HG03442 (cell line): ENCODE data around the gene AP1M1.

Source experiments
- ATAC-seq: cut with Tn5 transposase; IDR thresholded peaks from one replicate; pipeline ENCODE4 v1.9.1; 2021; ENCODE audit warnings: mild to moderate bottlenecking, moderate library complexity; ENCODE audit not compliant: unreplicated experiment

AP1M1 gene

DNA sequence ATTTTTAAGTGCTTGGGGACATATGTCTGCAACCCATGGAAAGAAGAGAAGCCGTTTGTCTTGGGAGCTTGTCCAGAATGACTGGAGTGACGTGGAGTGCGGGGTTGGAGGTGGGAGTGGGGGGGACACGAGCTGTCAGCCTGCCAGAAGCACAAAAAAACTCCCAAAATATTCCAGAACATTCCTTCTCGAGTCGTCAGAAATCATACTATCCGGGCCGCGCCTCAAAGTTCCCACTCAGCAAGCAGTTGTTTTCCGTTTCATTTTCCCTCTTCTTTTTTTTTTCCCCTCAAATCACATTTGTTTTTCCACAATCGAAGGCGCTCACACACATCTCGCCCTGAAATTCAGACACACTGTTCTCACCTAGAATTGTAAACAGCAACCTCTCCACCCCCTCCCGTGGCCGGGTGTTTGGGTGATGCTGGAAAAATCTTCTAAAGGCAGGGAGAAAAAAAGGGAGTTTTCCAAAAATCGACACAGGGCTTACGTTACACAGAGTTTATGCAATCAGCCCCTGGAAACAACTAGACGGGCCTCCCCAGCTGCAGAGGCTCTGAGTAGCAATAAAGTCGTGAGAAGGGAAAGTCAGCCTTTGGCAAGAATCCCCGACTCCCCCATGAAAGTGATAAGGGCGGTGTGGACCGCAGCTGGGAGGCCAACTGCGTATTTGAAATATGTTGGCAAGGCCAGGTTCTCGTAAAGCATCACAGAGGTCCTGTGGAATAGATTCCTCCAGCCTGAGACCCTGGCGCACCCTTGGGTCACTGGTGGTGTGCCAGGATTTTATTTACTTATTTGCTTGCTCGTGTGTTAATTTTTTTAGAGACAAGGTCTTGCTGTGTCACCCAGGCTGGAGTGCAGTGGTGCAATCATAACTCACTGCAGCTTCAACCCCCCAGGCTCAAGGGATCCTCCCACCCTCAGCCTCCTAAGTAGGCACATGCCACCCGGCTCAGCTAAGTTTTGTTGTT is 95.7 kb downstream of the AP1M1 start:
- no peak for ATAC-seq

DNA sequence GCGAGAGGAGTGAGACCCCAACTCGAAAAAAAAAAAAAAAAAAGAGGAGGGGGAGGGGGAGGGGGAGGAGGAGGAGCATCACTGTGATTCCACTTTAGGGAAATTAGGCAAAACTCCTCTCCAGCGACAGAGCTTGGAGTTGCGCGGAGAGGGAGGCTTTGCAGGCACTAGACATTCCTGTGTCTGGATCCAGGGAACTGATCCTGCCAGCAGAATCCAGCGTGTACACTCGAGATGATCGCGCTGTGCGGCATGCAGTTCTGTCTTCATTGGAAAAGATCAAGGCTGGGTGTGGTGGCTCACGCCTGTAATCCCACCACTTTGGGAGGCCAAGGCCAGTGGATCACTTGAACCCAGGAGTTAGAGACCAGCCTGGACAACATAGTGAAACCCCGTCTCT is 97.3 kb downstream of the AP1M1 start:
- no peak for ATAC-seq
